GM12892 (cell line): ENCODE data around the gene TRPM2.

Experiments
- POLR2A ChIP-seq: IDR thresholded peaks from 2 replicates; pipeline ENCODE4 v1.6.1; 2011; ENCODE audit warnings: low read depth, low read length, control low read depth
- POLR2AphosphoS5 ChIP-seq: IDR thresholded peaks from 2 replicates; pipeline ENCODE4 v1.6.1; 2011; ENCODE audit warnings: low read depth, low read length, control low read depth

DNA sequence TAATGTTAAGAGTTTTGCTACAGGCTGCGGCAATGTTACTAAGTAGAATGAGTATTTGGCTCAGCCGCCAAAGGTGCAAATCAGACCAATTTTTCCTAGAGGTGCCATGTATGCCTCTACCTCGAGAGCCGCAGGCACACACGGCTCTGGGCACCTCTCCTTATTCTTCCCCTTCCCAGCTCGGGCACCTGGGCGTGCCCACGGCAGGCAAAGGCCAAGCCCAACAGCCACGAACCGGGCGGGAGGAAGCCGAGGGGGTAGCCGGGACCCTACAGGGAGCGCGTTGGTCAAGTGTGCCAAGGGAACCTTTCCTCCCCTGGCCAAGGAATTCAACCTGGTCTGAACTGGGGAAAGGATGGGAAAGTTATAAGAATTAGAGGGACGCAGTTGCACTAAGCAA is 132.9 kb downstream of the TRPM2 start:
- TF ChIP-seq POLR2AphosphoS5 (no peak), POLR2A (no peak)
